ENCODE measurements around the gene NPAS3.

DNA sequence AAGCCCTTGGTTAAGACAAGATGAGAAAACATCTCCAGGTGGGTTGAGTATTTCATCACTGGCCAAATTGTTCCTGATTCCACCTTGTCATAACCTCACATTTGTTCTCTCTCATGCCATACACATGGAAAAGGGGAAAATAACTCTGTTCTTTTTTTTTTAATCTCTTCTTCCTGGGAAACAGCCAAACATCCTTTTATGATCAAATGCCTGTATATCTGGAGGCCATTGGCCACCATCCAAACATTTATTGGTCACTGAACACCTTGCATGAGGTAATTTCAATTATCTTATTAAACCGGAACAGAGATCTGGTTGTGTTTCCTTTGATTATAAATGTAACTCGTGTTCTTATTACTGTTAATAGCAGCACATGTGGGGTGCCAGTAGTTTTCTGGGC, 469.6 kb downstream of the NPAS3 start:
- TF ChIP-seq, protein P1, sequence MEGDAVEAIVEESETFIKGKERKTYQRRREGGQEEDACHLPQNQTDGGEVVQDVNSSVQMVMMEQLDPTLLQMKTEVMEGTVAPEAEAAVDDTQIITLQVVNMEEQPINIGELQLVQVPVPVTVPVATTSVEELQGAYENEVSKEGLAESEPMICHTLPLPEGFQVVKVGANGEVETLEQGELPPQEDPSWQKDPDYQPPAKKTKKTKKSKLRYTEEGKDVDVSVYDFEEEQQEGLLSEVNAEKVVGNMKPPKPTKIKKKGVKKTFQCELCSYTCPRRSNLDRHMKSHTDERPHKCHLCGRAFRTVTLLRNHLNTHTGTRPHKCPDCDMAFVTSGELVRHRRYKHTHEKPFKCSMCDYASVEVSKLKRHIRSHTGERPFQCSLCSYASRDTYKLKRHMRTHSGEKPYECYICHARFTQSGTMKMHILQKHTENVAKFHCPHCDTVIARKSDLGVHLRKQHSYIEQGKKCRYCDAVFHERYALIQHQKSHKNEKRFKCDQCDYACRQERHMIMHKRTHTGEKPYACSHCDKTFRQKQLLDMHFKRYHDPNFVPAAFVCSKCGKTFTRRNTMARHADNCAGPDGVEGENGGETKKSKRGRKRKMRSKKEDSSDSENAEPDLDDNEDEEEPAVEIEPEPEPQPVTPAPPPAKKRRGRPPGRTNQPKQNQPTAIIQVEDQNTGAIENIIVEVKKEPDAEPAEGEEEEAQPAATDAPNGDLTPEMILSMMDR (IDR thresholded peaks at IDR 0.05 in 8 of 11, conservative IDR thresholded peaks at IDR 0.05 in 3 of 11), result no peak
- TF ChIP-seq POLR2A (IDR thresholded peaks at IDR 0.05), result no peak
- TF ChIP-seq POLR2AphosphoS5 (IDR thresholded peaks at IDR 0.05), result no peak
